DMS153 (cell line): Measurements from ENCODE around the gene KLHL17.
A peak's percentile ranks its signal among the peaks of the same experiment; 100 is the strongest.
"Not testable (repeated sequence)": the region's sequence is repeated elsewhere in the genome, so short reads cannot be mapped to it uniquely, and the experiment has no call there.

ENCODE experiments used
- DNase-seq: peaks from one replicate; lab custom pipeline; 2025; lab: John Stamatoyannopoulos, UW

Gene KLHL17

DNA sequence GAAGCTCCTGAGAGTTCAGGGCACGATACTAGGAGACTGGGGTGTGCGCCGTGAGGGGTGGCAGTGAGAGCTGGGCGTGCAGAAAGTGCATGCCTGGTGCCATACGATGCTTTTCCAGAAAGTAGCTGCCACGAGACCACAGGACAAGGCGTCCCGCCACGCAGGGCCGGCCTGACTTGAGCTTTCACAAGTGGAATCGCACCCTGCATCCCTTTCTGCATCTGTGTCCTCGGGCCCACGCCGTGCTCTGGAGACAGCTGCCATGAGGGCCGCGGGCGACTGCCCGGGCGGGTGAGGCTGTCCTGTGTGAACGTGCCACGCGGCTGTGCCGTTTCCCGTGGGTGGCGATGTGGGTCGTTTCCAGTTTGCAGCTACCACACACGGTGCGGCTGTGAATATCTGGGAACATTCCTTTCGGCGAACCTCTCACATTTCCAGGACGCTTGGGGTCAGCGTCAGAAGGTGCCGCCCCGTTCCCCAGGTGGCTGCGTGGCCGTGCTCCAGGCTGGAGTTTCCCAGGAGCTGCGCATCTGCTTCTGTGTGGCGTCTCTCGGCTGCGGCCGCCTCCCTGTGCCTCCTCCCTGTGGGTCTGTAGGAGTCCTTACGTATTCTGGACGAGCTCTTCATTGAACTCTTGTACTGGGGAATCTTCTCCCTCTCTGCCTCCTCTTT is 22.5 kb downstream of the KLHL17 start:
- DNase-seq, result no peak

DNA sequence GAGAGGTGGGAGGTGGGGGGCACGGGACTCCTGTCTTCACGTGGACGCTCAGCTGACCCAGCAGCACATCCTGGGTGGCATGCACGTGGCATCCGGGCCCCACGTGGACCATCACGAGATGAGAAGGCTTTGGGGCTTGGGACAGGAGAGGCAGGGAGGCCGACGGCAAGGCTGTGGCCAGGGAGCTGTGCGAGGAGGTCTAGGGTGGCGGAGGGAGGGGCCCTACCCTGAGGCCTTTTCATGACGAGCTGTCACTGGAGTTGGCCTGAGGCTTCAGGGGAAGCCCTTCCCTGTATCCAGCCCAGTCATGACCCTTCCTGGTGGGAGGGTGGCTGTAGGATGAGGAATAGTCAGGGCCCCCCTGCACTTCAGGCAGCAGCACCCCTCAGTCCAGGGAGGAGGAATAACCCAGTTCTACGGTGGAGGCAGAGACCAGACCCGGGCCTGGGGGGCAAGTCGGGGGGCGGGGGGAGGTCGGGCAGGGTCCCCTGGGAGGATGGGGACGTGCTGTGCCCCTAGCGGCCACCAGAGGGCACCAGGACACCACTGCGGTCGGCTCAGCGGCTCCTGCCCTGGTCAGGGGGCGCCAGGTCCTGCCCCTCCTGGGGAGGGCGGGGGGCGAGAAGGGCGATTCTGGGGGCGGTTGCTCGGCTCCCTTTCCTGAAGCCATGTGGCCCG is 23.6 kb downstream of the KLHL17 start:
- no peak for DNase-seq

DNA sequence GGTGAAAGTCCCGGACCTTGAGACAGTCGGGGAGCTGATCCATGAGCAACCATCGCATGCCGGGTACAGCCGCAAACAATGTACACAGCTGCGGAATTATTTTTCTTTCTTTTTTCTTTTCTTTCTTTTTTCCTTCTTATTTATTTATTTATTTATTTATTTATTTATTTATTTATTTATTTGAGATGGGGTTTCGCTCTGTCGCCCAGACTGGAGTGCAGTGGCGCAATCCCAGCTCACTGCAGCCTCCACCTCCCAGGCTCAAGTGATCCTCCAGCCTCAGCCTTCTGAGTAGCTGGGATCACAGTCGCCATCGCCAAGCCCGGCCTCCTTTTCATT is 24.1 kb downstream of the KLHL17 start:
- DNase-seq, result no peak

DNA sequence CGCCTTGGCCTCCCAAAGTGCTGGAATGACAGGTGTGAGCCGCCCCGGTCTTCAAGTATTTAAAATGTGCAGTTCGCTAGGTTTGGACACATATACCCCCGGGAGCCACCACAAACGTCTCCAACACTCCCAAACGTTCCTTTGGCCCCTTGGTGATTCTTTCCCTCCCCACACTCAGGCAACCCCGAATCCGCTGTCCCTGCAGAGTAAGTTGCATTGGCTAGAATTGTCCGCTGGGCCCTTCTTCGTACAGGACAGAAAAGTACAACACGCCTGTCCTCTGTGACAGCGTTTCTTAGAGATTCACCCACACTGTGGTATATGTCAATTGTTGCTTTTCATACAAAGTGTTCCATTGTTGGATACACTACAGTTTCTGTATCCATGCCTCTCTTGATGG is 24.7 kb downstream of the KLHL17 start:
- DNase-seq, result no peak

DNA sequence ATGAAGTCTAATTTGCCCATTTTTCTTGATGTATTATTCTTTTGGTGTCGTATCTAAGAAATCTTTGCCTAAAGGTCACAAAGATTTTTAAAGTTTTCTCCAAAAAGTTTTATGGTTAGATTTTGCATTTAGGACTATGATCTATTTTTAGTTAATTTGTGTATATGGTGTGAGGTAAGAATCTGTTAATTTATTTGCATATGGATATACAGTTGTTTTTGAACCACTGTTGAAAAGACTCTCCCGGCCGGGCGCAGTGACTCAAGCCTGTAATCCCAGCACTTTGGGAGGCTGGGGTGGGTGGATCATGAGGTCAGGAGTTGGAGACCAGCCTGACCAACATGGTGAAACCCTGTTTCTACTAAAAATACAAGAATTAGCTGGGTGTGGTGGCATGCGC is 27.7 kb downstream of the KLHL17 start:
- not testable (repeated sequence) for DNase-seq

DNA sequence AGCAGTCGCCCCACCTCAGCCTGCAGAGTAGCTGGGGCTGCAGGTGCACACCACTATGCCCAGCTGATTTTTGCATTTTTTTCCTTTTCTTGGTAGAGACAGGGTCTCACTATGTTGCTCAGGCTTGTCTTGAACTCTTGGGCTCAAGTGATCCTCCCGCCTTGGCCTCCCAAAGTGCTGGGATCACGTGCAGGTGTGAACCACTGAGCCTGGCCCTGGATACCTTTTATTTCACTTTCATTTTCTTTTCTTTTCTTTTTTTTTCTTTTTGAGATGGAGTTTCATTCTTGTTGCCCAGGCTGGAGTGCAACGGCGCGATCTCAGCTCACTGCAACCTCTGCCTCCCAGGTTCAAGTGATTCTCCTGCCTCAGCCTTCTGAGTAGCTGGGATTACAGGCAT is 30.9 kb downstream of the KLHL17 start:
- not testable (repeated sequence) for DNase-seq

DNA sequence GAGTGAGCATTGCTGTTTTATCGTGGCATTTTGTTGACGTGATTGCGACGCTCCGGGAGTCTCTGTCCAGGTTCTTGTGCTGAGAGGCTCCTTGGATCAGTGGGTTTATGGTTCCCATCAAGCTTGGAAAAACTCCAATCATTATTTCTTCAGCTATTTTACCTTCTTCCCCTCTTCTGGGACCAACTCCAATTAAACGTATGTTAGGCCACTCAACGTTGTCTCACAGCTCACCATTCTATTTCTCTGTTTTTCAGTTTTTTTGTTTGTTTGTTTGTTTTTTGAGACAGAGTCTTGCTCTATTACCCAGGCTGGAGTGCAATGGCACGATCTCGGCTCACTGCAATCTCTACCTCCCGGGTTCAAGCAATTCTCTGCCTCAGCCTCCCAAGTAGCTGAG is 31.5 kb downstream of the KLHL17 start:
- no peak for DNase-seq

DNA sequence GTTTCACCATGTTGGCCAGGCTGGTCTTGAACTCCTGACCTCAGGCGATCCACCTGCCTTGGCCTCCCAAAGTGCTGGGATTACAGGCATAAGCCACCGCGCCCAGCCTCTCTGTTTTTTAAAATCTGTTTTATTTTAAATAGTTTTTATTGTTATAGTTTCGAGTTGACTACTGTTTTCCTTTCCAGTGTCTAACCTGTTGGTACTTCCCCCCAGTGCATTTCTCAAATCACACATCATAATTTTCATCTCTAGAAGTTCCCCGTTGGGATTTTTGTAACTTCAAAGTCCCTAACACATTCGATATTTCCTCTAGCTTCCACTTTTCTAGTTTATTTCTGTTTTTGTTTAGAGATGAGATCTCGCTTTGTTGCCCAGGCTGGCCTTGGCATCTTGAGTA is 32.0 kb downstream of the KLHL17 start:
- no peak for DNase-seq

DNA sequence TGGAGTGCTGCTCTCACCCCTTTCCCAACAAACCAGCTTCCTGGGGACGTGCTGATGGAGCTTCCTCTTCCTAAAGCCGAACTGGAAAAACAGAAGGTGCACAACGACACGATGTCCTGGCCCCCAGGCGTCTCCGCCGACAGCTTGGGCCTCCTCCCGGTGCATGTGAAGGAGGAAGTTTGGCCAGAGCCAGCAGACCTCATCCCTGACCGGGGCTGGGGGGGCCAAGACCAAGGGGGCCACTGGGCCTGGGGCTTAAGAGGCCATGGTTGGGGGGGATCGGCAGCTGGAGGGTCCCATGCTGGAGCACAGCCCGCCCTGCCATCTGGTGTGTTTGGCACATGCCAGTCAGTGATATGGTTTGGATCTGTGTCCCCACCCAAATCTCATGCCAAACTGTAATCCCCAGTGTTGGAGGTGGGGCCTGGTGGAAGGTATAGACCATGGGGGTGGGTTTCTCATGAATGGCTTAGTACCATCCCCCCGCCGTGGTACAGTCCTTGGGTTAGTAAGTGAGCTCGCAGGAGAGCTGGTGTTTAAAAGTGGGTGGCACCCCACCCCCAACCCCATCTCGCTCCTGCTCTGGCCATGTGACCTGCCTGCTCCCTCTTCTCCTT is 33.1 kb downstream of the KLHL17 start:
- DNase-seq, result no peak

DNA sequence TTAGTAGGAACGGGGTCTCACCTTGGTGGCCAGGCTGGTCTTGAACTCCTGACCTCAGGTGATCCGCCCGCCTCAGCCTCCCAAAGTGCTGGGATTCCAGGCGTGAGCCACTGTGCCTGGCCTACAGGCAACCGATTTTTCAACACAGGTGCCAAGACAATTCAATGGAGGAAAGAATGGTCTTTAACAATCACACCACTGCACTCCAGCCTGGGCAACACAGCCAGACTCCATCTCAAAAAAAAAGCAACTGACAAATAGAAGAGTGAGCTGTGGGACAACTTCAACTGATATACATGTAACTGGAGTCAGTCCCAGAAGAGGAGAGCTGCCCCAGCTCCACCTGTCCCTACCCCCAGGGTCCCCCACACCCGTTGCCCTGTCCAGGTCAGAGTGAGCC is 34.2 kb downstream of the KLHL17 start:
- DNase-seq, result not testable (repeated sequence)

DNA sequence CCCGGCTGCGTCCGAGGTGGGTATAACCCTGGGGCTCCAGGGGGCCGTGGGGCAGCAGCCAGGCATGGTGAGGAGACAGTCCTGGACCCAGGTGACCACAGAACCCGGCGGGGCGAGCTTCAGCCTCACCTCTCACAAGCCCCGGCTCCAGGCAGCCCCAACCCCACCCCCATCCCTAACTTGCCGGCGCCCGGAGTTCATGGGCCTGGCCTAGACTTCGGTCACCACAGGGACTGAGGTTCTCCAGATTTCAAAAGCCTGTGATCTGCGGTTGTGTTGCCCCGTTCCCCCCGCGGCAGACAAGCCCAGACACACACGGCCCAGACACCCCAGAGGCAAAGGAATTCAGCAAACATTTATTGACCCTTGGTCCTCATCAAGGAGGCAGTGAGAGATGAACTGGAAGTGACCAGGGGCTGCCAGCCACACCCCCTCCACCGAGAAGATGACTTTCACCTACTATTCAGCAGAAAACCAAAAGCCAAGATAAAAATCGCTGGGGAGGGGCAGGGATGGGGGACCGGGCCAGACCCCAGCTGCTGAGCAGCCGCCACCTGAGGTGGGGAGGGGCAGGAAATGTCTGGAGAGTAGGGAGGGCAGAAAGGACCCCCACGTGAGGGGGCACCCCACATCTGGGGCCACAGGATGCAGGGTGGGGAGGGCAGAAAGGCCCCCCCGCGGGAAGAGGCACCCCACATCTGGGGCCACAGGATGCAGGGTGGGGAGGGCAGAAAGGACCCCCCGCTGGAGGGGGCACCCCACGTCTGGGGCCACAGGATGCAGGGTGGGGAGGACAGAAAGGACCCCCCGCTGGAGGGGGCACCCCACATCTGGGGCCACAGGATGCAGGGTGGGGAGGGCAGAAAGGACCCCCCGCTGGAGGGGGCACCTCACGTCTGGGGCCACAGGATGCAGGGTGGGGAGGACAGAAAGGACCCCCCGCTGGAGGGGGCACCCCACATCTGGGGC is 35.6 kb downstream of the KLHL17 start:
- DNase-seq, result no peak

DNA sequence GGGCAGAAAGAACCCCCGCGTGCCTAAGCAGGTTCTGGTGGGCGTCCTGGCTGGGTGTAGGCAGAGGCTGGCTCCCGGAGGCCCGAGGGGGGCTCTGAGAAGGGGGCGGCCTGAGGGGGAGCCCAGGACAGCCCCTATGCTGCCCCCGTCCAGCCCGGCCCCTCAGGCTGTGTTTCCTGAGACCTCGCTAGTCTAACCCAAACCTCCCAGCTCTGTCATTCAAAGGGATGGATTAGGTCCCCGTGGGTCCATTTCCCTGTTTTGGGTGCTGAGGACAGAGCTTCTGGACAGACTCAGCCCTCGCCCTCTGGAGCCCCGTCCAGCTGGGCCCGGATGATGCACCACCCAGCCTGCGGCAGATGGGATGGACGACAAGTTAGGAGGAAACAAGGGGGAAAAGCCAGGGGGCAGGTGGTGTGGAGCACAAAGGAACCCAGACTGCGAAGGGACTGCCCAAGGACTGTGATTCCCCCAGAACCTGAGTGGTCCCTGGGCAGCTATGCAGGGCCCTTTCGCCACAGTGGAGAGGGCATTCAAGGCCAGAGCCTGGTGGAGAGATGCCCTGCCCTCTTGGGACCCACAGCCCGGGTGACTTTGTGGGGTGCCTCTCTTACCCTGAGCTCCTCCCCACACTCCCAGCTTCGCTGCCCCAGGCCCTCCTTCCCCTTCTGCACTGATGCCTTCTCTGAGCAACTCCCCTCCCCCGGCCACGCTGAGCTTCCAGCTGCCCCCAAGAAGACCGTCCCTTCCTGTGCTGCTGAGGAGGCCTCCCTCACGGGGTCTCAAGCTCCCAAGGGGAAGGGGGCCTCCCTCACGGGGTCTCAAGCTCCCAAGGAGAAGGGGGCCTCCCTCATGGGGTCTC is 36.7 kb downstream of the KLHL17 start:
- DNase-seq, result no peak

DNA sequence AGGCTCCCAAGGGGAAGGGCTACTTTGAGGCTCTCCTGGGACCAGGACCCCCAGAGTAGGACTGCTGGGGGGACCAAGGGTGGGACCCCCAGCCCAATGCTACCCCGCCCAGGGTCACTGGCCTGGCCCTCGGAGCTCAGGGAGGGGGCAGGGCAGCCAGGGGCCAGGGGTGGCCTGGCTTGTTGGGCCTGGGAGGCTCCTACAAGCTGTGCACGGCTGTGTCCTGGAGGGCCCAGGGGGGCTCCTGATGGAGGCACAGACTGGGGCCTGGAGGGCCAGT is 37.3 kb downstream of the KLHL17 start:
- DNase-seq, result no peak

DNA sequence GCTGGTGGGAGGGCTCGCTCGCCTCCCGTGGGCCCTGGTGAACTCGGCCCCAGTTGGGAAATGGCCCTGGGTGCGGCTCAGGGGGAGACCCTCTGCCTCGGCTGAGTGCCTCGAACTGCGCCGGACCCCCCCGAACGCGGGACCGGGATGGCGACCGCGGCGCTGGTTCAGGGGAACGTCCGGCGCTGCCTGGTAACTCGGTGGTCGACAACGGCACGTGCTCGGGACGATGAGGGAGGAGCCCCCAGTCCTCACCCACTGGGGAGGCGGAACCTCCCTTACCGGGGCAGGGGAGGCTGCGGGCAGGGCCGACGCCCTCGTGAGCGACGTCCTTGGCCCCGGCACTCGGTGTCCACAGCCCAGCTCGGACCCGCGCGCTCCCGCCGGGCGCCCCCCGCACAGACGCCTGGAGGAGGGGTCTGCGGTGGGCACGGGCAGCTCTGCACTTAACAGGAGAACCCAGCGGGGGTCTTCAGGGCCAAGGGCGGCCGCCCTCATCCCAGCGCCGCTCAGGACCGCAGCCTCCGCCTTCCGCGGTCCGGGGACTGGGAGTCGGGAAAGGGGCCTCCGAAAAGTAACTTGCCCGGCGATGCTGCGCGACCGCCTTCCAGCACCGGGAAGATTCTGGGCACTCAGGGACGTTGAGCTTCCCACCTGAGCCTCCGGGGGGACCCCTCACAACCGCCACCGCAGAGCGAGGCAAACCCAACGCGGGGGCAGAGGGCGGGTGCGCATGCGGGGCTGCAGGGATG is 37.8 kb downstream of the KLHL17 start:
- no peak for DNase-seq

DNA sequence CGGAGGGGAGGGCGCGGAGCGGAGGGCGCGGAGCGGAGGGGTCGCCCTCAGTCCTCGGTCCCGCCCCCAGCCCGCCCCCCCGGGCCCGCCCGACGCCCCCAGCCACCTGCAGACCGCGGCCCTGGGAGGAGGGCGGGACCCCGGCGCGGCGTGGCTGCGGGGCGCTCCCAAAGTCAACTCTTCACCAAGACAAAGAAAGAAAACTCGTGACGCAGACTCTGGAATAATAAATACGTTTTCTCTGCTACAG is 38.3 kb downstream of the KLHL17 start:
- no peak for DNase-seq

DNA sequence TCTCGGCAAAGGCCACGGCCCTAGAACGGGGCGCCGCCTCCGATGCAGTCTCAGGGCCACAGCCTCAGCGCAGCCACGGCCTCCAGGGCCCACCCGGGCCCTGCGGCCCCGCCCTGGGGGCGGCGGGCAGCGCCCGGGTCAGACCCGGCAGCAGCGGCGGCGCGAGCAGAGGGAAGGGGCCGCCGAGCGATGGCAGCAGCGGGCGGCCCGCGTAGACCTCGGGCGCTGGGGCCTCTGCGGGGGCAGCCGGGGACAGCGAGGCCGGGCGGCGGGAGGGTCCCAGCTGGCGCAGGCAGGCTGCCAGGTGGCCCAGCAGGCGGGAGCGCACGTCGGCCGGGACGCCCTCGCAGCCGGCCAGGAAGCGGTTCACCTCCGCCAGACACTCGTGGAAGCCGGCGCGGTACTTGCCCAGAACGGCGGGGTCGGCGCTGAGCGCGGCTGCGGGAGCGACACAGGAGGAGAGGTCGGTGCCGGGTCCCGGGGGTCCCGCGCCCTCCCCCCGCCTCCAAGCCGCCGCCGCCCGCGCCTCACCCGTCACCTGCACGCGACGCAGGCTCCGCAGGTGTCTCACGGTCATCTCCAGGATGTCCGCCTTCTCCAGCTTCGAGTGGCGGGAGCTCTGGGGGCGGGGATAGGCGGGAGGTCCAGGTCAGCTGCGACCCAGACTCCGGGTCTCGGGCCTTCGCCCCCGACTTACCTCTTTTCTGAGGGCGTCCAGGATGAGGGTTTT is 38.8 kb downstream of the KLHL17 start:
- DNase-seq, result no peak

DNA sequence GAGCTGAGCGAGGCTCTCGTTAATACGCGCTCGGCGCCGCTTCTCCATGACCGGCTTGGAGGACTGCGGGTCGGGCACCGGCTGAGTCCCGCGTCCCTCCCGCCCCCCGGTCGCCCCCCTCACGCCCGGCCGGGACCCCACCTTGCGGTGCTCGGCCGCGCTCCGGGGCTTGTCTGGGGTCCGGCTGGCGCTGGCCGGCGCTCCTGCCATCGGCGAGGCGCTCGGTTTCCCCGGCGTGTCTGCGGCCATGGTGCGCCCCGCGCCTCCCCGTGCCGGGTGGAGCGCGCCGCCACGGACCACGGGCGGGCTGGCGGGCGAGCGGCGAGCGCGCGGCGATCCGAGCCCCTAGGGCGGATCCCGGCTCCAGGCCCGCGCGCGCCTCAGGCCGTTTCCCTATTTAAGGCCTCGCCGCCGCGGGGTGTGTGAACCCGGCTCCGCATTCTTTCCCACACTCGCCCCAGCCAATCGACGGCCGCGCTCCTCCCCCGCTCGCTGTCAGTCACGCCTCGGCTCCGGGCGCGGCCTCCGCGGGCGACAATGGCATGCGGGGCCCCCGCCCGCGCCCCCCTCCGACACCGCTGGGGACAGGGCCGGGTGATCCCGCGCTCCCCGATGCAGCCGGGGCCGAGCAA is 39.5 kb downstream of the KLHL17 start, which contains the start of gene HES4:
TSS of gene HES4 (minus strand) at position 373 of the 632 bp plus-strand sequence. CDS start at position 249, 124 bp downstream.
- peak; percentile 88 for DNase-seq

DNA sequence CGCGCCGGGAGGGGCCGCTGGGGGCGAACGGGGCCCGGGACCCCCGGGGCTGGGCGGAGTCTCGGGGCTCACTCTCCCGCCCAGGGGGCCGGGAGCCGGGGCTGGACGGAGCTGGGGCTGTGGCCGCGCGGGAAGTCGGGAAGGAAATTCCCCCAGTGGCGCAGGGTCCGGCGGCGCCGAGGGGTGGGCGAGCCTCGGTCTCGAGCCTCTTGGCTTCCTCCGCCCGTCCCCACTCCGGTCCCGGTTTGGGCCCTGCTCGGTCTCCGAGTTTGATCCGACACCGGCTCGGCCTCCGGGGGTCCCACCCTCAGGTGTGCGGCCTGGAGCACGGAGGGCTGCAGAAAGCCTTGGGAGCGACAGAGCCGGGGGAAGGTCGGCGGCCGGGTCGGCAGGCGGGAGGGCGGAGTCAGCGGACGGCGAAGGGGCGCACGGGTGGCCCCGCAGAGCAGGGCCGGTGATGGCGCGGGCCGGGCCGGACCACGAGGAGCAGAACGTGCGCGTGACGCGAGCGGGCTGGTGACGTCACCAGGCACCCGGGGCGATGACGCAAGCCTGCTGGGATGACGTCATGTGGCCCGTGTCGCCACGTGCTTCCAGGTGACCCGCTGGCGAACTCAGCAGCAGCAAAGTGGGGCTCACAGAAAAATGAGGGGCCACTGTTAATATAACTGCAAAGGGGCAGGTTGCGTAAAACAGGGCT is 40.1 kb downstream of the KLHL17 start:
- DNase-seq, result peak; percentile 71

DNA sequence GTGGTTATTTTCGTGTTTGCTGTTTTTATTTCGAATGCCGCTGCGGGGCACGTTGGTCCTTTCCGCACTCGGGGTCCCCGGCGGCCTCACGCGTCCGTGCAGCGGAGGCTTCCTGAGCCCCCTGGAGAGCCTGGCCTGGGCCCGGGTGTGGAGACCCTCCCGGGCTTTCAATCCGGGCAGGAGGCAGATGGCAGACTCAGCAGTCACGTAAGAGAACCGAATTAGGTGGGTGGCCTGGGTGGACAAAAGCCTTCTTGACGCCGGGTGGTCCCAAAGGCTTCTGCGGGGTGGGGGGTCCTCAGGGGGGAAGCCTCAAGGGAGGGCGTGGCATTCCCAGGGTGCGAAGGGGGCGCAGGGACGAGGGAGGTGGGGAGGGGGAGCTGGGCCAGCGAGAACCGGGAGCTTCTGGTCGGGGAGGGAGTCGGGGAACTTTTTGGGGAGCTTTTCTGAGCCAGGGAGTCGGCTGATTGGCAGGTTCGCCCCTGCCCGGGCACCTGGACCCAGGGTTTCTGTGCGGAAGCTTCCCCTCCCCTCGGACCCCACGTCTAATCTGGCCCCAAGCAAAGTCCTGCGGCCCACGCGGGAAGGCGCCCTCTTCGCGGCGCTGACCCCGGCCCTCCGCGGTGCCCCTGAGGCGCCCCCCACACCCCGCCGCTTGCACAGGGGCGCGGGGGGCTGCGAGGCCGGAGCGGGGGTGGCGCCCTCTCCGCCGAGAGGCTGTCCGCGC is 40.8 kb downstream of the KLHL17 start:
- DNase-seq, result no peak
